GM21786 (cell line): Measurements from ENCODE around the gene IQSEC1.

Experiments used
- ATAC-seq: cut with Tn5 transposase; IDR thresholded peaks from one replicate; pipeline ENCODE4 v1.9.1; 2021; ENCODE audit not compliant: unreplicated experiment

IQSEC1 gene

GRCh38 chr3:13073326-13074005 lies at the start of gene IQSEC1:
TSS of gene IQSEC1 (minus strand) at chr3:13073429. CDS start at chr3:13073014, 415 bp downstream.
- ATAC-seq, result peak; percentile 38

- ATAC-seq, result no peak
These were observed 49.1 kb upstream of the IQSEC1 start for GRCh38 chr3:13122081-13123012.

DNA sequence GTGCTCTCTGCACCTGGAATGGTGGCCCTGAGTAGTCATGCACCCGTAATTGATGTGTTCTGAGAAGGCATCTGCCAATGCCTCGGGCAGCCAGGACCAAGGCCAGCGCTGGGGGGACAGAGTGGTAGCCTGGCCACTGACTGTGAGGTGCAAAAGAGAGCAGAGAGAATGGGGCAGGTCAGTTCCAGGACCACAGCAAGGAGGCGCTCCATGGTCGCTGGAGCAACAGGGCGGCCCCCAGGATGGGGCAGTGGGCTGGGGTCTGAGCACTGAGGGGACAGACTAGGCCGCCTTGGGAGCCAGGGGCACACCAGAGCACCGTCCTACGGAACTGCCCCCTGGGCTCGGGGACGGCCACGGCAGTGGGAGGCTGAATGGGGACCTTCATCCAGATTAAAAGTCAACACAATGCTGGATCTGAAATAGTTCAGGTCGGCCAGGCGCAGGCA lies 48.3 kb upstream of the IQSEC1 start:
- no peak for ATAC-seq

GRCh38 chr3:13120928-13121552 lies 47.8 kb upstream of the IQSEC1 start:
- ATAC-seq, result no peak

DNA sequence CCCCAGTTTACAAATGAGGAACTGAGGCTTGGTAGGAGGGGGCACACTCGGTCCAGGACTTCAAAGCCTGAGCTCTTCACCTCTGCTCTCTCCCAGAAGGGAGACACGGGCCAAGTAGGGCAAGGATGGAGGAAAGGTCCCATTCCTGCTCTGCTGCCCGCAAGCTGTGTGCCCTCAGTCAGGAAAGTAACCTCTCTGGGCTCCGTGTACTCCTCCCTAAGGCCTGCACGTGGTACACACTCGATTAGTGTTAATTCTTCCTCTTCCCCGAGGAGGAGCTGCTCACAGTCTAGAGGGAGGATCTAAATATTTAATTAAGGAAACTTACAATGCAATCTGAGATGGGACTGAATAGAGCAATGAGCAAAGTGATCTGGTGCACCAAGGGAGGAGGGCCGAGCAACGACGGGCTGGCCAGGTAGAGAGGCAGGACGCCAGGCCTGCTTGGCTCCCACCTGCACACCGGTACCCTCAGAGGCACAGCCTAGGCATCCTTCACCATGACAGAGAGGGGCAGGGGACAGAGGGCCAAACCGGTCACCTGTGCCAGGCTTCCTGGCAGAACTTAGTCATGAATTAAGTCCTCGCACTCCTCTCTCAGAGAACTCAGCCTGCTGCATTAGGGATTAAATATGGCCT lies 47.2 kb upstream of the IQSEC1 start:
- ATAC-seq, result no peak

DNA sequence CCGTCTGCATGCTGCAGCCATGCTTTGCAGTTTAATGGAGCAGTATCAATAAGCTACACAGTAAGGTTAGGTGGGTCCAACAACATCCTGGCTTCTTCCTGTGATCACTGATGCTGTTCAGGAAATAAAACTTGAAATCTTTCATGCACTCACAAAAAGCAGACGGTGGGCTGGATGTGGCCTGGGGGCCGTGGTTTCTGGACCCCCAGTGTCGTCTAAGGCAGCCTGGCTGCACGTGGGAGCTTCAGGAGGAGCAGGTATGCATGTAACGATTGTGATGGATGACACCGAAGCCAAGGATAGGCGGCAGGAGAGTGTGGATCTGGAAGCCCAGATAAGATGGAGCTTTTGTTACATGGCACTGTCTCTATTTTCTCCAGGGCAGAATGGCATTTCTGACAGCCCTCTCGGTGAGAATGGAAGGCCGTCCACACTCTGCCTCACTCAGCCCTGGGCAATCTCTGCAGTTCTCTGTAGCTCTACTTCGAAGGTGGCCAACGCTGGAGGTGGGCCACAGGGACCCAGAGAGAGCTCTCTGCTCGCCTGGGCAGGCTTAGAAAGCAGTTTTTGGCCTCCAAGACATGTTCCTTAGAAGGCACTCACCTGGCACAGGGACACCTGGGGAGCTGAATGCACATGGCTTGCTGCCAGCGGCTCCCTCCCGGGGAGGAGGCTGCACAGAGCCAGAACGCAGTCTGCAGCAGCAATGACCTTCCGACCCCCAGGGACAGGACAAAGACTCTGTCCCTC lies 46.4 kb upstream of the IQSEC1 start:
- no peak for ATAC-seq

- no peak for ATAC-seq
These were observed 43.2 kb upstream of the IQSEC1 start for GRCh38 chr3:13116426-13116825.

DNA sequence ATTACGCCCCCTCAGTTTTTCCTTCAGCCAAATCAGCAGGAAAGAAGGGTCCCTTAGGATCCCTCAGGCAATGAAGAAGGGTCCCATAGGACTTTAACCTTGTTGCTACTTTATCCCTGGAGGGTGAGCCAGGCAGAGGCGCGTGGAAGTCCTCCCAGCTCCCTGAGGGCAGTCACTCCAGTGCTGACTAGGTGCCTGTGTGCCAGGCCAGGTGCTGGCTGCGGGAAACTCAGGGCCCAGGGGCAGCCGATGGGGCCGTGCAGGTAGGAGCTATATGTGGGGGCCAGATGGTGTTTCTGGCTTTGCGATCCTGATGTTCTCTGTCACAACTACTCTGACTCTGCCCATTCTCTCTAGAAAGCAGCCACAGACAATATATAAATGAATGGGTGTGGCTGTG lies 42.8 kb upstream of the IQSEC1 start:
- no peak for ATAC-seq

- ATAC-seq, result no peak
These were observed 42.3 kb upstream of the IQSEC1 start for GRCh38 chr3:13115576-13115910.

DNA sequence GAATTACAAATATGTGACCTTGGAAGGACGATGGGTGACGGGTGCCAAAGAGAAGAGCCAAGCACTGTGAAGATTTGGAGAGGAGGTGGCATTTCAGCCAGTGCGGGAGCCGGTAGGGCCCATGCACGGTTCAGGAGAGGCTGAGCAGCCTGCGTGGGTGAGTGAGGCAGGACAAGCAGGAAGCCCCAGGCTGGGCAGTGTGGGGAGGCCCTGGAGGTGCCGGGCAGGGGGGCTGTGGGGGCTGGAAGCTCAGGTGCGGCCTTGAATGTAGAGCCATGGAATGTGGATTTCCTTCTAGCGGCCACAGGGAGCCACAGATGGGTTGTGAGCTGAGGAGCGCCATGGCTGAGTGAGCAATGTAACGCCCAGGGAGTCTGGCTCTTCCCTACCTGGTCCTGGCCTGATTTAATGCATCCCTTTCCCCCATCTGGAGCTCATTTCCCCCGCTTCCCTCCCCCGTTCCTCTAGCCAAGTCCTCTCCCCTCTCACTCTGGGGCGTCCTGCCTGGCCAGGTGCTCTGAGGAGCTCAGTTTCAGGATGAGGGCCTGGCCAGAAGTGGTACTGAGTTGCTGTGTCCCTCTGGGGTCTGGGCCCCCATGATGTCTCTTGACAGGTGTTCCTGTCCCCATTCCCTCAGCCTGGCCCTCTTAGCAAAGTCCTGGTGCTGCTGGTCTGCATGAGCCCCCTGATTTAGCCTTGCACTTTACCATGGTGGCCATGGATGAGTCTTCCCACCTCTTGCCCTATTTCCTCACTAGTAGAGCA lies 41.8 kb upstream of the IQSEC1 start:
- ATAC-seq, result no peak

DNA sequence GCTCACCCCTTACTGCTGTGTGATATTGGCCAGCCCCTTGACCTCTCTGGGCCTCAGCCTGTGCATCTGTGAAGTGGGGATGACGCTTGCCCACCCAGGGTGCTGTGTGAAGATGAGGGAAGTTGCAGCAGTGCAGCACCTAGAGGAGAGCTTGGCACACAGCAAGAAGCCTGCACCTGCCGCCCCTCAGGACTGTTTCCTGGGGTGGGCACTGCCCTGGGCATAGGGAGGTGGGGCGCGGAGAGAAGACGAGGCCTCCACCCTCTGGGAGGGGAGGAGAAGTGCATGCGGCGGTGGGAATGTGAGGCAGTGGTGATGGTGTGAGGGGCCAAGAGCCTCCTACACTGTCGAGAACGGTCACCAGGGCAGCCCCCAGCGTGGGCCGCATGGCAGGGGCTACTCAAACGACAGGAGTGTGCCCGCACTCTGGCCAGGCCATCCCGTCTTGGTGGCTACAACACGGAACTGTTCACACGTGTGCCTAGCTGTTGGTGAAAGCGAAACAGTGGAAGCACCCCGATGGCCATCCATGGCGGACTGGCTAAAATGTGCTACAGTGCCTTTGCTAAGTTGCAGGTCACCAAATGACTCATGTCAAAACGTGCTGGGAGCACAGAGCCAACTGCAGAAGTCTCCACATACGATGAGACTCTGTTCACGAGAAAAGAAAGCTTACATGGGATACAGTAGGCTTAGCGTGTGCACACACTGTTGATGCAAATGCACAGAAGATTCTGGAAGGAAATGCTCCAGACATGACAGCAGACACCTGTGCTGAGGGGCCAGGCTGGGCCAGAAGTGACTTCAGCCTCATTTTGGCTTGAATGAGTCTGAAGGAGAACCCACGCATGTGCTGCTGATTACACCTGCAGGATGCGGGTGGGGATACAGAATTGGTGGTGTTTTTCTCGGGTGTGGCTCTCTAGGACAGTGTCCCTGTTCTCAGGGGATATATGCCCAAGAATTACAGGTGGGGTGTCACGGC lies 40.4 kb upstream of the IQSEC1 start:
- no peak for ATAC-seq

- no peak for ATAC-seq
These were observed 39.5 kb upstream of the IQSEC1 start for GRCh38 chr3:13112521-13113345.

DNA sequence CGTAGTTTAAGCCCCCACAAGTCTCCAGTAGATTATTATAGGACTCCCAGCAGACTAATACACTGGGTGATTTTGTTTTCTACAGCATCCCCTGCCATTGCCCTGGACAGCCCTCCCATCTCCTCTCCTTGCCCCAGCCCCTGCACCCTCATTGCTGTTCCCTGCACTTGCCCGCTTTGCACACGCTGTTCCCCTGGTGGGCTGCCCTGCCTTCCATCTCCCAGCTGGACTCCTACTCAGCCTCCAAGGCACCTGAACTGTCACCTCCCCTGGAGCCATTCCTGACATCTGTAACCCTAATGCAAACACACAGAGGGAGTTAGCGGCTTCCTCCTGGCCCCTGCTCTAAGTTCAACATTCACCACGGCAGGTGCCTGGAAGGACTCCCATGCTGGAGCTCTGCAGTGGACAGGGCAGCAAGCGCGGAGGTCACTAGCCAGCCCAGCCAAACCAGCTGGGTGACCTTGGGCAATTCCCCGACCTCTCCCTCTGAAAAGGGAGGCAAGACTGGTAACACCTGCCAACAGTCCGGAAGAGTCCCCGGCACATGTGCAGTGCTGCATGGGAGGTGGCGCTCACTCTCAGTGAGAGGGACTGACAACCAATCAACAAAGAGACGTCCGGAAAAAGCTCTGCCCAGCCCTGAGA lies 38.8 kb upstream of the IQSEC1 start:
- no peak for ATAC-seq

DNA sequence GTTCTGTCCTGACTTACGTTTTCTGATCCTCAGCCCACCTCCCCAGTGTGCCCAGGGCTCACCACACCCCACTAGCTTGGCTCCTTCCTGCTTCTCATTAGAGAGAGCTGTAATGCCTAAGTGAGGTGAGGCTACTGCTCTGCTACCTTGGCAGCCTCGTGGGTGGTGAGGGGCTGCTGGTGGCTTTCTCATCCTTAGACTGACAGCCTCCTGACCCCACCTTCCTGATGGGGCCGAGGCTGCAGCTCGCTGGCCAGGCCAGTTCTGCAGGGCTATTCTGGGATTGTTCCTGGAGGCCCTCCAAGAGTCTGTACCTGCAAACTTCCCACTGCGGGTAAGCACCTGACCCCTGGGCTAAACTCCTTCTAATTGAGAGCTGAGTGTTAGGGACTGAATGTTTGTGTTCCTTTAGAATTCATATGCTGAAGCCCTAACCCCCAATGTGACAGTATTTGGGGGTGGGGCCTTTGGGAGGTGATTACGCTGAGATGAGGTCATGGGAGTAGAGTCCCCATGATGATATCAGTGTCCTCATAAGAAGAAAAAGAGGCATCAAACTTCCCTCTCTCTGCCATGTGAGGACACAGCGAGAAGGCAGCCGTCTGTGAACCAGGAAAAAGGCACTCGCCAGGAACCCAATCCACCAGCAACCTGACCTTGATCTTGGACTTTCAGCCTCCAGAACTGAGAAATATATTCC lies 38.1 kb upstream of the IQSEC1 start:
- peak; percentile 24 for ATAC-seq

DNA sequence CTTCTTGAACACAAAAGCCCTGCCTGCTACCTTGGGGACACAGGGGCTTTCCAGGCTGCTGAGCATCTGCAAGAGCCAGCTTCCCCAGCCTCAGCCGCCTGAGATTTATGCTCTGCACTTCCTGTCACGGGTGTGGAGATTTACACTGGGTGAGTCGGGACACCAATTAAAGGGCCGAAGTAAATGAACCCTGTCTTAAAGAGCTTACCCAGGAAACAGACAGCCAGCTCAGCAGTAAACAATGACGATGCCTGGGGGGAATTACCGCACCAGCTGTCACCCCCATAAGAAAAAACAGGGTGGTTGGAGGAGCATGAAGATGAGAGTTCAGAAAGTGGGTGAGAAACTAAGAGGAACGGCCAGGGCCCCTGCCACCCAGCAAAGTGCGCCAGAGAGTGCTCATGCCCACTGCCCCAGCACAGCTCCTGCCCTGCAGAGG lies 37.5 kb upstream of the IQSEC1 start:
- peak; percentile 87 for ATAC-seq

DNA sequence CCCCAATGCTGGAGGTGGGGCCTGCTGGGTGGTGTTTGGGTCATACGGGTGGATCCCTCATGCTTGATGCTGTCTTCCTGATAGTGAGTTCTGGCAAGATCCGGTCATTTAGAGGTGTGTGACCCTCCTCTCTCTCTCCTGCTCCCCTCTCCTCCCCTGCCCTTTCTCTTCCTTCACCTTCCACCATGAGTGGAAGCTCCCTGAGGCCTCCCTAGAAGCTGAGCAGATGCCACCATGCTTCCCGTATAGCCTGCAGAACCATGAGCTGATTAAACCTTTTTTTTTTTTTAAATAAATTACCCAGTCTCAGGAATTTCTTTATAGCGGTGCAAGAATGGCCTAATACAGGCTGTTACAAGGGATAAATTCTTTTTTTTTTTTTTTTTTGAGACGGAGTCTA lies 36.3 kb upstream of the IQSEC1 start:
- no peak for ATAC-seq

- no peak for ATAC-seq
These were observed 35.6 kb upstream of the IQSEC1 start for GRCh38 chr3:13108861-13109260.
